ENCODE results near the gene NT5C. TPM values are rescaled to one million over a fixed set of nuclear protein-coding genes. Genes with fewer than 3 reads are reported as not detected.

NT5C gene
- total and polyA plus RNA-seq, 2 experiments from 2014 or later: 174 to 204 TPM

DNA sequence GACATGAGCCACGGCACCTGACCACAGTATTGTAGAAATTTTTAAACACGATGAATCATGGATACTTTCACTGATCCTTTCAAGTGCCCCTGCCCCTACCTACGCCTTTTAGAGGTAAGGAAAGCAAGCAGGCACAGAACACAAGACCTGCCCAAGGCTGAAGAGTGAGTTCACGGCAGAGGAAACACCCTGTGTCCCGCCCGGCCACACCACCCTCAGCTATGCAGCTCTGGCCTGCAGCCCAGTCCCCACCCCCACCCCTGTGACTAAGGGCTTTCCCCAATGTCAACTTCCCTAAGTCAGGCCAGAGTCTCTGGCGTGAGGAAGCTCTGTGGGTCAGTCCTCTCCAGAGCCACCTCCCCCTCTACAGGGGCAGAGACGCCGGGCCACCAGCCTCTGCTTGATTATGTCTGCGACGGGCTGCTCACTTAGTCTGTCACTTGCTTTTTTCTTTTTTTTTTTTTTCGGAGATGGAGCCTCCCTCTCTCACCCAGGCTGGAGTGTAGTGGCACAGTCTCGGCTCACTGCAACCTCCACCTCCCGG, 35.4 kb downstream of the NT5C start:
- Histone ChIP-seq H3K4me1 (ENCODE audit: low read depth) (no peaks in the 10 kb centered on the region), H3K9me3 (ENCODE audit: low read depth) (no peaks in the 10 kb centered on the region), H3K4me3 (no peak overlapping the region), H3K36me3 (peaks cover 3% of the 10 kb centered on the region), H3K27me3 (no peaks in the 10 kb centered on the region), H3K27ac (no peak overlapping the region)
- TF ChIP-seq, protein P1, sequence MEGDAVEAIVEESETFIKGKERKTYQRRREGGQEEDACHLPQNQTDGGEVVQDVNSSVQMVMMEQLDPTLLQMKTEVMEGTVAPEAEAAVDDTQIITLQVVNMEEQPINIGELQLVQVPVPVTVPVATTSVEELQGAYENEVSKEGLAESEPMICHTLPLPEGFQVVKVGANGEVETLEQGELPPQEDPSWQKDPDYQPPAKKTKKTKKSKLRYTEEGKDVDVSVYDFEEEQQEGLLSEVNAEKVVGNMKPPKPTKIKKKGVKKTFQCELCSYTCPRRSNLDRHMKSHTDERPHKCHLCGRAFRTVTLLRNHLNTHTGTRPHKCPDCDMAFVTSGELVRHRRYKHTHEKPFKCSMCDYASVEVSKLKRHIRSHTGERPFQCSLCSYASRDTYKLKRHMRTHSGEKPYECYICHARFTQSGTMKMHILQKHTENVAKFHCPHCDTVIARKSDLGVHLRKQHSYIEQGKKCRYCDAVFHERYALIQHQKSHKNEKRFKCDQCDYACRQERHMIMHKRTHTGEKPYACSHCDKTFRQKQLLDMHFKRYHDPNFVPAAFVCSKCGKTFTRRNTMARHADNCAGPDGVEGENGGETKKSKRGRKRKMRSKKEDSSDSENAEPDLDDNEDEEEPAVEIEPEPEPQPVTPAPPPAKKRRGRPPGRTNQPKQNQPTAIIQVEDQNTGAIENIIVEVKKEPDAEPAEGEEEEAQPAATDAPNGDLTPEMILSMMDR (IDR thresholded peaks at IDR 0.05; ENCODE audit: low read depth, low read length): no peak
- DNase-seq (ENCODE audit: low read depth in 1 of 2, low spot score in 1 of 2): peak in 1 of 2 donors; percentile 72

DNA sequence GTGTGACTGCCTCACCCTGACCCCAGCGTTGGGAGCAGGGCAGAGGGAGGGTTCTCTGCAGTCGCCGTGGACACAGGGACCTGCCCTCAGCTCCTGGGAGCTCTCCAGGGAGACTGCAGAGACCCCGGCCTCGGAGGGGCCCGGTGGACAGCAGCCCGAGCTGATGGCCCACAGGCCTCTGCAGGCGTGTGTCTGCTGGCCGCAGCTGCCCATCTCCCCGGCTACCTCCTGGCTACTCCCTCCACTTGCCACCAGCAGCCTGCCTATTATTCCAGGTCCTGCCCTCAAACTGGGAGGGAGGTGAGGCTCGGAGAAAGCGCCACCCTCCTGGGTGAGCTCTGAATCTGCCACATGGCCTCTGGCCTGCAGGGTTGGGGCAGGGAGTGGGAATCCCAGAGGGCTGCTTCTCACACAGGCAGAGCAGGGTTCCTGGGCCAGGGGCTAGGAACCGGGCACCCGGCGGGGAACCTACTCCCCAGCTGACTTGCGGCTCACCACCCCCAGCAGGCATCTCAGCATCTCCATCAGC, 36.6 kb downstream of the NT5C start:
- Histone ChIP-seq H3K4me3 (no peak overlapping the region), H3K27me3 (no peaks in the 10 kb centered on the region), H3K36me3 (no peaks in the 10 kb centered on the region), H3K4me1 (ENCODE audit: low read depth) (no peaks in the 10 kb centered on the region), H3K27ac (no peak overlapping the region), H3K9me3 (ENCODE audit: low read depth) (no peaks in the 10 kb centered on the region)
- no peak for DNase-seq (ENCODE audit: low read depth in 1 of 2, low spot score in 1 of 2)
- TF ChIP-seq, protein P1 (IDR thresholded peaks at IDR 0.05; ENCODE audit: low read depth, low read length): no peak

DNA sequence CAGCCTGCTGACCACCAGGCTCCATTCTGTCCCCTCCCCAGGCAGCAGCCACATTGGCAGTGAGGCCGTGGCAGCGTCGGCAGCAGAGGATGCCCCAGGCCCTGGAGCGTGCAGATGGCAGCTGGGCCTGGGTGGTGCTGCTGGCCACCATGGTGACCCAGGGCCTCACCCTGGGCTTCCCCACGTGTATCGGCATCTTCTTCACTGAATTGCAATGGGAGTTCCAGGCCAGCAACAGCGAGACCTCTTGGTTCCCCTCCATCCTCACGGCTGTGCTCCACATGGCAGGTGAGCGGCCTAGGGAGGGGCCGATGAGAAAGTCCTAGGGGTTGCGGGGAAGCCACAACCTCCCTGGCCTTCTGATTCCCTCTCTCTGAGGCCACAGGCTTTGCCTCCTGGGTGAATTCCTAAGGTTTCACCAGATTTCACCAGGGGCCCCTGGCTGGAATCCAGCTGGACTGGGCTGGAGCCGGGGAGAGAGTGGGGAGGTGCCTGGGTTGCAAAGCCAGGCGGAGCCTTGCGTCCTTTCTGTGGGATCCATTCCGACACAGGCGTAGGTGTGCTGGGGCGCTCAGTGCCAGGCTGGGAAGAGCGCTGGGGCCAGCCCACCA, 37.9 kb downstream of the NT5C start:
- Histone ChIP-seq H3K4me1 (ENCODE audit: low read depth) (peaks cover 3% of the 10 kb centered on the region), H3K9me3 (ENCODE audit: low read depth) (no peaks in the 10 kb centered on the region), H3K27me3 (no peaks in the 10 kb centered on the region), H3K27ac (no peak overlapping the region), H3K36me3 (no peaks in the 10 kb centered on the region), H3K4me3 (no peak overlapping the region)
- TF ChIP-seq, protein P1 (IDR thresholded peaks at IDR 0.05; ENCODE audit: low read depth, low read length): no peak
- DNase-seq (ENCODE audit: low read depth in 1 of 2, low spot score in 1 of 2): no peak

DNA sequence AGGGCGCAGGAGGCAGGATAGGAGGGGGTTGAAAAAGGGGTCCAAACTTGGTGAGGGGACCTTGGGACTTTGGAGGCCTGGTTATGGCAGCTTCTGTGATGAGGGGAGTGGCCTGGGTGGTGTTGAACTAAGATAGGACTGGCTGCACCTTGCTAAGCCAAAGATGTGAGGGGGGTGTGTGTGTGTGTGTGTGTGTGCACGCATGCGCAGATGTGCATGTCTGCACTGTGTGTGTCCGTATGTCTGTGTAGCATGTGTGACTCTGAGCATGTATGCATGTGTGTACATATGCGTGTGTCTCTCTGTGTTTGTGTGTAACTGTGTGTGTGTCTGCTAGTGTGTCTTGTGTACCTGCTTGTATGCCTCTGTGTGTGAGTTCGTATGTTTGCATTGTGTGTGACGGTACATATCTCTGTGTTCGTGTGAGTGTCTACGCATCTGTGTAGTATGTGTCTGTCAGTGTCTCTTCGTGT, 39.7 kb downstream of the NT5C start:
- TF ChIP-seq, protein P1 (IDR thresholded peaks at IDR 0.05; ENCODE audit: low read depth, low read length): no peak
- no peaks in the 10 kb centered on the region for H3K27me3 ChIP-seq
- no peak overlapping the region for H3K4me3 ChIP-seq
- peak overlapping the region; percentile 57 for H3K27ac ChIP-seq
- H3K4me1 ChIP-seq (ENCODE audit: low read depth): peaks cover 13% of the 10 kb centered on the region
- no peaks in the 10 kb centered on the region for H3K9me3 ChIP-seq (ENCODE audit: low read depth)
- no peaks in the 10 kb centered on the region for H3K36me3 ChIP-seq
- DNase-seq (ENCODE audit: low read depth in 1 of 2, low spot score in 1 of 2): no peak

DNA sequence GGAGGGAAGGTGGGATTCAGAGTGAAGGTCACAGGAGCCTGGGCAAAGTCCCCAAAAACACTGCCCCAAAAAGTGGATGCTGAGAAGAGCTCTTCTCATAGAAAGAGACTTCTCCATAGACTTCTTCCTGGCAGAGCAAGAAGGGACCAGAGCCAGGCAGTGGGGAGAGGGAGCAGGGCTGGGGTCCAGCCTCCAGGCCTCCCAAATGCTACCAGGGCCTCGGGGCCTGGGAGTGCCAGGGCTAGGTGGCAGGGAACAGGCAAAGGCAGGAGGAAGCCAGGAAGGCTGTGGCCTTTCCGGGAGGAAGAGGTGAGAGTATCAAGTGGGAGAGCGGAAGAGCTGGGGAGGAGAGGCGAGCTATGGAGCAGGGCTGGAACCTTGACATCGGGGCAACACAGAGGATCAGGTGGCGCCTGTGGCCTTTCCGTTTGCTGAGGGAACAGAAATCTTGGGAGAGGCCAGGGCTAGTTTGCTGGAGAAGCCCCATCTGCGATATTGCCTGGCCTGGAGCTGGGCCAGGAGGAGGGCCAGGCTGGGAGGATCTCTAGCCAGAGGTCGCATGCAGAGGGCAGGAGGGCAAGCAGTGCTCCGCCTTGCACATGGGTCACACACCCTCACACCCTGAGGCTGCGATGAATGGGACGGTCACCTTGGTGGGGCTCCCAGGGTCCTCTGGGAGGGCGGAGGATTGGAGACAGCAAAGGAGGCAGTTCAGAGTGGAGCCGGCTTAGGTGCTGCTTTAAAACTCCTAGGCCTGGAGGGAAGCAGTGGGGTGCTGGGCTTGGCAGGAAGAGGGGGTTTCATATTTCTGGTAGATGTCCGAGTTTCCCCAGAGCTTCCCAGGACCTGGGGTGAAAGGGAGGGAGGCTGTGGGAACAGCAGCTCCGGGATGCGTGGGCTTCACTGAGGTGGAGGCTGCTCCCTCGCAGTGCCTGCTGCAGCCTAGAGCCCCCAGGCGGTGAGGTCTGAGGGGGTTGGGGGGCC, 40.4 kb downstream of the NT5C start:
- Histone ChIP-seq H3K9me3 (ENCODE audit: low read depth) (no peaks in the 10 kb centered on the region), H3K27ac (peak overlapping the region; percentile 57), H3K36me3 (no peaks in the 10 kb centered on the region), H3K4me3 (no peak overlapping the region), H3K4me1 (ENCODE audit: low read depth) (peaks cover 13% of the 10 kb centered on the region), H3K27me3 (no peaks in the 10 kb centered on the region)
- no peak for DNase-seq (ENCODE audit: low read depth in 1 of 2, low spot score in 1 of 2)
- TF ChIP-seq, protein P1 (IDR thresholded peaks at IDR 0.05; ENCODE audit: low read depth, low read length): no peak
